HTR-8/SVneo (cell line): ENCODE data around the gene SPON2.
"Not testable (repeated sequence)": the region's sequence is repeated elsewhere in the genome, so short reads cannot be mapped to it uniquely, and the experiment has no call there.

Source experiments
- DNase-seq: peaks from one replicate; pipeline ENCODE4 v3.0.0; 2011; ENCODE audit warnings: low spot score, mixed read lengths; ENCODE audit not compliant: insufficient read length
- FAIRE-seq: peaks from 2 replicates; lab custom pipeline; 2011; peaks lifted over from hg19 to GRCh38; lab: Jason Lieb, UNC

The SPON2 gene

DNA sequence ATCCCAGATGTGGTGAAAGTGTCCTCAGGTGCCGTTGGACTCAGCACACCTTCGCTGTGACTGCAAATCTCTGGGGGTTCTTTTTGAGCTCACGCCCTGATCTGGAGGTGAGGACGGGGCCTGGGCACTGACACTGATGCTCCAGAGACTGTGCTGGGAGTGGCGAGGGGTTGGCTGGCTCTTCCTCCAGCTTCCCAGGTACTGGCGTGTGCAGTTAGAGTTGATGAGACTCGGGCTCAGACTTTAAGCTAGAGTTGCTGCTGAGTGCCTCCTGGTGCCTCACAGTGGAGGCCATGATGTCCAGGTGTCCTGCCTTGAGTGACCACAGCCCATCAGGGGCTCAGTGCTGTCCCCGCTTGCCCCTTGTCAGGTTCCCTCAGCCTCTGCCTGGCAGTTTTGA is 16.3 kb downstream of the SPON2 start:
- no peak for DNase-seq
- FAIRE-seq, result no peak

DNA sequence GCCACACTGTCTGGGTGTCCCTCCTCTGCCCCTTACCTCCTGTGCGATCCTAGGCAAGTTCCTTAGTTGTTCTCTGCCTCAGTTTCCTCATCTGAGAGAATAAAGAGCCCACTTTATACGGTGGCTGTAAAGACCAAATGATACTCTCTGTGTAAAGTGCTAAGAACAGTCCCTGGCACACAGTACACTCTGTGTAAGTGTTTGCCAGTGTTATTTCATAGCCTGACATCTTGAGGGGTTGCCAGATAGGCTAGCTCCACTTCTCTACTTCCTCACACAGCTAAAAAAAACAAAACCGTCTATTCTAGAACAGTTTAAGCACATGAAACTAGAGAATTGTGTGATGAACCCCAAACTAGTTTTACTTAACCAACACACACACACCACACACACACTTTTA is 17.1 kb downstream of the SPON2 start:
- no peak for FAIRE-seq
- no peak for DNase-seq

DNA sequence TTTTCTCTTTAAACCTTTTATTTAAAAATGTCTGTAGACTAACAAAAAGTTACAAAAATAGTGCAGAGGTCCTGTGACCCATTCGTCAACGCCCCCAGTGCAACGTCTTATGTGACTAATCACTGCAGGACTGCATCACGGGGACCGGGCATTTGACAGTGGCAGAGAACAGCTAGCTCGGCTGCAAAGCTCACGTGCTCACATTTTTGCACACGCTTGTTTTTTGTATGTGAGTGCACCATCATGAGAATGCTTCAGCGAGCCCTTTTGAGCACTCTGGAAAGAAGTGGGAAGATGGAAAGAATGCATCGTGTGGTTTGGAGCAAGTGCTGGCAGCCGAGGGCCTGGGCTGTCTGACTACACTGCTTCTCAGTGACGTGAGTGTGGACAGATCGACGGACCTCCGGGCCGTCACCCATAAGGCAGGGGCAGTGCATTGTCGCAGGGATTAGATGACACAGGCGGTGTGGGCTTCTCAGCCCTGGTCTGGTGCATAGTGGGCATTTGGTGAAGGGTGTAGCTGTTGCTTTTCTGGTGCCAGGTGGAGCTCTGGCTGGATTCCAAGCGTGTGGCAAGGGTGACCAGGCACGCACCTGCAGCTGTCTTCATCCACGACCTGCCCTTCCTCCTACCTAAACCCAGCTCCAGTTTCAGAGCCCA is 17.7 kb downstream of the SPON2 start:
- DNase-seq (no peak), FAIRE-seq (no peak)

DNA sequence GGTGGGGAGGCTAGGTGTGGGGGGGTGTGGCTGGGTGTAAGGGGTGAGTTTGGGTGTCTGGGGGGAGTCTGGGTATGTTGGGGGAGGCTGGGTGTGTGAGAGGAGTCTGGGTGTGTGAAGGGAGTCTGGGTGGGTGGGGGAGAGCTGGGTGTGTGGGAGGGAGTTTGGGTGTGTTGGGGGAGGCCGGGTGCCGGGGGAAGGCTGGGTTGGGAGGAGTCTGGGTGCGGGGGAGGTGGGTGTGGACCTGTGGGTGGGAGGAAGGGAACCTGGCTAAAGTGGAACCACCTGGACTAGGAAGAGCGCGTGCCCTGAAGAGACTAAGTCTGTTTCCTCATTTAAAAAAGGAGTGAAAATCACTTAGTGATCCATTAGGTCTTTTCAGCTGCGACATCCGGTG is 18.3 kb downstream of the SPON2 start:
- DNase-seq (no peak), FAIRE-seq (no peak)

DNA sequence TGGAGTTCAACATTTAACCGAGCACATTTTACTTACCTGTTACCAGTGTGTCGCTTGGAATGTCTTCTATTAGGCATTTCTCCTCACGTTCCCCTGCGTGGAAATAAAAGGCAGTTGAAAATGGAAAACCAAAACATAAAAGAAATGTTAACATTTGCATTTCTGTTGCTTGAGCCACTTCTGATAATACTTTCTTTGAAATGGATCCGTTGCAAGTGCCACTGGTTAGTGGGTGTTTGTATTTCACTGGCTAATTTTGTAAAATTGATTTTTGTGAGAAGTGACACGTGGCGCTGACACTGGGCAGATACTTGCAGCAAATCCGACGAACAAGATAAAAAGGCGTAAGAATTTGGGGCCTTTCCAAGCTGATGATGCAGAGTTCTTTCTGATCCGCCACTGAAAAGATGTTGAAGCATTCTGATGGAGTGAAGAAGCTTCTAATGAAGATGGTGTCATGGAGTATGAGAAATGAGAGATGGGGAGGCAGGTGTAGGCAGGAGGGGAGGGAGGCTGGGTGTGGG is 18.8 kb downstream of the SPON2 start:
- DNase-seq, result no peak
- no peak for FAIRE-seq

DNA sequence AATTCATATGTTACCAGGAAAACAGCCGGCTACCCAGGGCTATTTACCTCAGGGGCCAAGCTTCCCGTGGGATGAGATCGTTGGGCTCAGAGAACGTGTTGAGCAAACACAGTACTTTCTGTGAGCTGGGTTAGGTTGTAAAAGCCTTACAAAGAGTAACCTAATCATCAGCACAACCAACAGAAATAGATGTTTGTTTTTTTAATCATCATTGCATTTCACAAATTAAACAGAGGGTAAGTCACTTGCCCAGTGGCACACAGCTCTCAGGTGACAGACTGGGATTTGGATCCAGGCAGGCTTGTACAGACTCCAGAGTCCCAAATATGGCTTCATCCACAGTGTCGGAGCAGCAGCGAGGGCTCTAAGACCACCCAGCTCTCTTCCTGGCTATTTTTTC is 20.1 kb downstream of the SPON2 start:
- DNase-seq, result no peak
- FAIRE-seq, result no peak

DNA sequence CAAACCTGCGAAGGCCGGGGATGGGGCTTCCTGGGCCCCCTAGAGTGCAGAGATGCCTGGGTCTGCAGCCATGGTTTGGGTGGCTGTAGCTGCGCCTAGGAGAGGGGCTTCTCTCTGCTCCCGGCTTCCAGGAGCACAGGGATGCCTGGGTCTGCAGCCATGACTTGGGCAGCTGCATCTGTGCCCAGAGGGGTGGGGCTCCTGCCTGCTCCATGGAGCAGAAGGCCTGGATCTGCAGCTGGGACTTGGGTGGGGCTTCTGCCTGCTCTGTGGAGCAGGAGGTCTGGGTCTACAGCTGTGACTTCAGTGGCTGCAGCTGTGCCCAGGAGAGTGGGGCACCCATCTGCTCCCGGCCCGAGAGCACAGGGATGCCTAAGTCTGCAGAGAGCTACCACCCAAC is 20.8 kb downstream of the SPON2 start:
- DNase-seq (no peak), FAIRE-seq (no peak)

DNA sequence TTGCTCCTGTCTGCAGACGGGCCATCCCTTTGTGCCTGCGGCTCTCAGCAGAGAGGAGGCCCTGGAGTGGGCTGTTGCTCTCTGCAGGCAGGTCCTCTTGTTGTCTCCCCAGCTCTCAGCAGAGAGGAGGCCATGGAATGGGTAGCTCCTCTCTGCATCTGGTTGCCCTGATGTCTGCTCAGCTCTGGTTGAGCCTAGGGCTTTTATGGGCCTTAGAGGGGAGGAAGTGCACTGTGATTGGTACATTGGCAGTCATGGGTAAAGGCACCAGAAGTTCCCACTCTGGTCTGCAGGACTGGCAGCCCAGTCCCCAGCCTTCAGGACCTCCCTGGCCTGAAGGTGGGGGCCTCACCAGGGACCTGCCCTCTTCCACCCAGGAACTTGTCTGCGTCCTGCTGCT is 21.5 kb downstream of the SPON2 start:
- DNase-seq (no peak), FAIRE-seq (no peak)

DNA sequence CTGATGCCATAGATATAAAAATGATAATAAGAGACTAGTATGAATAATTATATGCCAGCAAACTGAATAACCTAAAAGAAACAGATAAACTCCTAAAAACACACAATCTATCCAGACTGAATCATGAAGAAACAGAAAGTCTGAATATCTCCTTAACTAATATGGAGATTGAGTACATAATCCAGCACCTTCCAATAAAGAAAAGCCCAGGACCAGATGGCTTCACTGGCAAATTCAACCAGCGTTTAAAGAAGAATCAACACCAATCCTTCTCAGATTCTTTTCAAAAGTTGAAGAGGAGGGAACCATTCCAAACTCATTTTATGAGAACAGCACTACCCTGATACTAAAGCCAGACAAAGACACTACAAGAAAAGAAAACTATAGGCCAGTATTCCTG is 32.5 kb downstream of the SPON2 start:
- FAIRE-seq, result no peak
- DNase-seq, result no peak

DNA sequence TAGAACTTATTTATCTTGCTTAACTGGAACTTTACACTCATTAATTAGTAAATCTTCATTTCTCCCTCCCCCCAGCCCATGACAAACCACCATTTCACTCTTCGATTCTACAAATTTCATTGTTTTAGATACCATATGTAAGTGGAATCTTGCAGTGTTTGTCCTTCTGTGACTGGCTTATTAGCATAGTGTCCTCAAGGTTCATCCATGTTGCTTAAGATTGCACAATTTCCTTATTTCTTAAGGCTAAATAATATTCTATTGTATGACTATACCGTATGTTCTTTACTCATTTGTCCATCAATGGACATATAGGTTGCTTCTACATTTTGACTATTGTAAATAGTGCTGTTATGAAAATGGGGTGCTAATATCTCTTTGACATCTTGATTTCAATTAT is 34.5 kb downstream of the SPON2 start:
- DNase-seq, result no peak
- FAIRE-seq, result no peak

DNA sequence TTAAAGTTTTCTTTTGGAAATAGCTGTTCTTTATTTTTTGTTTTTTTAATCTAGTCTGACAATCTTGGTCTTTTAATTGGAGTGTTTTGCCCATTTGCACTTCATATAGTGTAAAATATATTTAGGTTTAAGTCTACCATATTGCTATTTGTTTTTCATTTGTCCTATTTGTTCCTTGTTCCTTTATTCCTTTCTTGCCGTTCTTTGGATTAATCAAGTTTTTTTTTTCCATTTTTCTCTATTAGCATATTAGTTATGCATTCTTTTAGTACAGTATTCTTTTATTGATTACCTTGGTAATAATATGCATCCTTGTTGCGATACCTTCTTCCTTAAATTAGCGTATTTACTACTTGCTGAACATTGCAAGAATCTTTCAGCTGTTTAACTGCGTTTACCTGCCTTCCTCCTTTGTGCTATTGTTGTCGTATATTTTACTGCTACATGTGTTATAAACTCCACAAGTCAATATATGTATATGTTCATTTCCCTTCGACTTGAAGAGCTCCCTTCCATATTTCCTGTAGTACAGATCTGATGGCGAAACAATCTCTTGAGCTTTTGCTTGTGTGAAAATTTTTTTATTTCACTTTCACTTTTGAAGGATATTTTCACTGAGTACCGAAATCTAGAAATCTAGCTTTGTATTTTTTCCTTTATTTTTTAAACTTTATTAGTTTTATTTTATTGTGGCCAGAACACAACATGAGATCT is 35.2 kb downstream of the SPON2 start:
- DNase-seq (no peak), FAIRE-seq (no peak)

DNA sequence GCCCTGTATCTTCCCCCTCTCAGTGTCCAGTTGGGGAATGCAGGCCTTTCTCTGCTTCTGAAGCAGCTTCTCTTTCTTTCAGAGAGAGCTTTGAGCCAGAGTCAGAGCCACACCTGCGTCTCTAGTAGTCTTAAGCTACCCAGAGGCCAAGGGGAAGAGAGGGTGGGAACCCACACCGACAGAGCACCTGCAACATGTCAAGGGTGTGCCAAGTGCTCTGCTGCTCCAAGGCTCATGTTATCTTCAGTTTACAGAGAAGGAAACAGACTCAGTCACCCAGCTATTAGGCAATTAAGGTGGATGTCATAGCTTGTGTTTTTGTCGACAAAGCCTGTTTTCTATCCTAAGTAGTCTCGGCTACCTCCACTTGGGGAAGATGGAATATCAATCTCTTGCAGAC is 36.3 kb downstream of the SPON2 start:
- no peak for DNase-seq
- FAIRE-seq, result no peak

DNA sequence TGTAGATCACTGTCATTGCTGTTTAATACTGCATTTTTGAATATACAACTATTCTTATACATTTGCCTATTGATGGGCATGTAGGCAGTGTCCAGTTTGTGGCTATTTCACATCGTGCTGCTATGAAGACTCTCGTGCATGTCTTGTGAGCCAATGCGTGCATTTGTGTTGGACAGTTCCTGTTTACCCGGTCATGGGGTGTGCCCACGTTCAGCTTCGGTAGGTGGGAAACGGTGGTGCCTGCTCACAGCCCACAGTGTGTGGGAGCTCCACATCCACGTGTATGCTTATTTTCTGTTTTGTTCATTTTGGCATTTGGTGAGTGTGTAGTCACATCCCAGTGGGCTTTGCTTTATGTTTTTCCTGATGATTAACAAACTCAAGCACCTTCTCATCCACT is 39.4 kb downstream of the SPON2 start:
- DNase-seq, result no peak
- no peak for FAIRE-seq

DNA sequence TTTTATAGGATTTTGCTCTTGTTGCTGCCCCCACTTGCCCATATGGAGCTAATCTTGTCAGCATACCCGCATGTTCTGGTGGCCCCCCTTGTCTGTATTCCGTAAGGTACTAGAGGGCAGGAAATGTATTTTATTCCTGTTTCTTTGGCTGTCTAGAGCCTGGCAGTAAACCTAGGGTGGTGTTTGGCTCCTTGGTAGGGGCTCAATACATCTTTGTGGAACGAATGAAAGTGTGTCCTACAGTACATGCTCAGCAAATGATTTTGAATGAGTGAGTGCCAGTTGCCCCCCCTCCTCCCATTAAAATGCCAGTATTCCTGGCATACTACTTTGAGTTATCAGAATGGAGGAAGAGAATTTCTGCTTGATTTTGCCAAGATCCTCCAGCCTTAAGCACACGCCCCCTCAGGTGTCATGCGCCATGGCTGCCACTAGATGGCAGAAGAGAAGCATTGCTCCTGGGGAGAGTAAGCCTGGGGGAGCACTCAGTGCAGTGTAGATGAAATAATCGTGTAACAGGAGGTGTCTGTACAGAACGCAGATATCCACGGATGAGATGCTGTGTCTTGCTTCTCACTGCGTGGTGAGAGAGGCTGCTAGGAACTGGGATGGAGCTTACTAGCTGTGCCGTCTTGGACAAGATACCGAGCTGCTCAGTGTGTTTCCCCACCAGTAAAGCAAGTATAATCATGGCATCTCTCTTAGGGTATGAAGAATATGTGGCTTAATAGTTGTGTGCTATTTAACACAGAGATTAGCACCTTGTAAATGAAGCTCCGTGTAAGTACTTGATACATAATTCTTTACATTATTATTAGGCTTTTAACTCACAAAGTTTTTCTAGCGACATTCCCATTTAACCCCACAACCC is 41.8 kb downstream of the SPON2 start:
- peak; percentile 93 for FAIRE-seq
- DNase-seq, result peak; percentile 75

DNA sequence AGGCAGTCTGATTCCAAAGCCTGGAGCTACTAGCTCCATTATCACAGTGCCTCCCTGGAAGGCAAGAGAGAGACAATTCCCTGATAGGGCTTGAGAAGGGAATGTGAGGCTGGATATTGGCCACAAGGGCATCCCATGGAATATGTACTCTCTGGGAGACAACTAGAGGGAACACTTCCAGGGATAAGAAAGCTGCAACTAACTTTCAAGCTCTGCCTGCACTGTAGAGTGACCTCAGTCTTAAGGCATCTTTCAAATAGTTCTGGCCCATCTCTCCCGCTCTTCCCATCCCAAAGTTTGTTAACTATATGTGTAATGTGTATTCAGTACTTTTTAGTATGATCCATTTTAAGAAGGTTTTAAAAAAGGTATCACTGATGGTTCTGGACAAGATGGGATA is 45.9 kb downstream of the SPON2 start:
- FAIRE-seq, result no peak

DNA sequence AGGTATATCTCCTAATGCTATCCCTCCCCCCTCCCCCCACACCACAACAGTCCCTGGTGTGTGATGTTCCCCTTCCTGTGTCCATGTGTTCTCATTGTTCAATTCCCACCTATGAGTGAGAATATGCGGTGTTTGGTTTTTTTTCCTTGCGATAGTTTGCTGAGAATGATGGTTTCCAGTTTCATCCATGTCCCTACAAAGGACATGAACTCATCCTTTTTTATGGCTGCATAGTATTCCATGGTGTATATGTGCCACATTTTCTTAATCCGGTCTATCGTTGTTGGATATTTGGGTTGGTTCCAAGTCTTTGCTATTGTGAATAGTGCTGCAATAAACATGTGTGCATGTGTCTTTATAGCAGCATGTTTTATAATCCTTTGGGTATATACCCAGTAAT is 46.9 kb downstream of the SPON2 start:
- FAIRE-seq, DNase-seq: not testable (repeated sequence)

More for the DNA sequence above, 45.9 kb downstream of the SPON2 start:
- DNase-seq, result no peak

DNA sequence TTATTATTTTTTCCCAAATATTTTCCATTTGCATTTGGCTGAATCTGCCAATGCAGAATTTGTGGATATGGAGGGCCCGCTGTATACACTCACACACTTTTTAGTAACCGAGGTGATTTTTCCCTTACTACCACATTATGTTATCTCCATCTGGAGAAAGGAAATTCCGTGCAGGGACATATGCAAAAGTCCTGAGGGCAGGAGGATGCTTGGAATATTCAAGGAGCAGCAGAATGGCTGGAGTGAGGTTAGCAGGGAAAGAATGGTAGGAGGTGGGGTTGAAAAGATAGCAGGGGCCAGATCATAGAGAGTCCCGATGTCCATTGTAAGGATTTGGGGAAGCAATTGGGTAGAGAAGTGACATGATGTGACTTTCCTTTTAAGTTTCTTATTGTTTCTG is 47.6 kb downstream of the SPON2 start:
- FAIRE-seq, result no peak
- DNase-seq, result no peak

DNA sequence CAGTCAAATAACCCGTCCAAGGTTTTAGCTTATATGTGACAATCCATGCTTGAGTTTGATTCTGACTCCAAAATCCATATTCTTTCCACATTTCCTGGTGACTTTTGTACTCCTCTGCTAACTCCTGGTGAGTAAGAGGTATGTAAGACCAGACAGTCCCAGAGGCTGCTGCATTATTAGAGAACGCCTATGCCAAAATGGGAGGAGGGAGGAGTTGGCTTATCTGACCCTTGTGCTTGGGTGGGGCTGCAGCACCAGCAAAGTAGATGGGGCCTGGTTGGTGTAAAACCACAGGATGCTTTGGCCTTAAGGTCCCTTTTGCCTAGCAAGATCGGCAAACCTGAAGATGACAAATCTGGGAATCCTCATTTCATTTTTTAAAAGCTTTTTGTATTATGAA is 49.9 kb downstream of the SPON2 start:
- no peak for FAIRE-seq
- no peak for DNase-seq
